AG08395 (cell line): Measurements from ENCODE around the gene CELF4.

Source experiments
- DNase-seq: peaks from one replicate; pipeline ENCODE4 v3.0.0; 2012; ENCODE audit warnings: mixed read lengths, low spot score

Gene CELF4

DNA sequence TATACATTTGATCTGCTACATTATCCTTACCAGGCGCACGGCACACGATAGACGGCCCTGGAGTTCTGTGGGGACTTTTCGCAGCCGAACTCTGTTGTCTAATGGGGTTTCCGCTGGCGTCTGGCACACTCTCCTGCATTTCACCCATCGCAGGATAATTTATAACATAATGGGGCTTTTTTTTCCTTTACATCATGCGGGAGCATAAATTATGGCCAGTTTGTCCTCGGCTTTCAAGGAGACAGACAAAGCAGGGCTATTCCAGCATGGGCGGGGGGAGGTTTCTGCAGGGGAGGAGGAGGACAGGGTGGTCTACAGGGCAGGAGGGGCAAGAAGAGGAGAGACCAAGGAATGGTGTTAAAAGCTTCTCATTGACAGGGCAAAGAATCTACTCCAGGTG lies 279.8 kb downstream of the CELF4 start:
- DNase-seq: no peak

DNA sequence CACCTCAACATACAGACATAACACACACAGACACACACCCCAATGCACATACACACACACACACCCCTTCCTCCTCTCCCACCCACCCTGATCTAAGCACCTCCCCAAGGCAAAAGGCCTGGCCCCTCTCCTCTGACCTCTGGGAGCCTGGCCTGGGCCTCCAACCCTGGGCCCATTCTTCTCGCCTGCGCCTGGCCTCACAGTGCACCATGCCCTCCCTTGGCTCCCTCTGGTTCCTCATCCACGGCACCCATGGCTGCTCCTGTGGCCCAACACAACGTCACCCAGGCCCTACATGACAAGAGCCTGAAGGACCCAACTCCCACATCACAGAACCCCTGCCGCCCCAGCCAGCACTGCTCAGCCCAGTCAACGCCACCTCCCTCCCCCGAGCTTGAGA lies 281.3 kb downstream of the CELF4 start:
- no peak for DNase-seq

DNA sequence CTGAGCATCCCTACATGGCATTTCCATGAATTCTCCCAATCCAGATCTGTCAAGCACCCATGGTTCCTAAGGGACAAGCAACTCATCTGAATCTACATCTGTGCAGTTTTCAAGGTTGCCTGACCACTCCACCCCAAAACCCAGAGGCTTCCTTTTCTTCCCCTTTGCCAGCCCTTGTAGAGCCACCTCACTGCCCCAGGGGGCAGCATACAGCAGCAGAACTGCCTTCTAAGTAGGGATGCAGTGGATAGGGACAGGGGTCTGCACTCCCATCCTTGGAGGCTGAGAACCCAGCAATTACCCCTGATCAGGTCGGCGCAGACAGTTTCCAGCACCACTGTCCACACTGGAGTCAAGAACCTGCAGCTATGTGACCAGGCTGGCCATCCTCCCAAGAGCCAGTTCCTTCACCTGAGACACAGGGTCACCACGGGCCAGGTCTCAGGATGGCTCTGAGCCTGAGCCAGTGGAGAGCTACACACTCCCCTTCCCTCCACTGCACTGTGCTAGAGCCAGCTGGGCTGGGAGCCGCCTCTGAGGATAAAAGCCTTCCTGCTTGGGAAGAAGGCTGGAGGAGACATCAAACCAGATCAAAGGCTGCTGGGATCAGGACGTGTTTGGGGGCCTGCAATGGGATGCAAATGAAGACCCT lies 283.1 kb downstream of the CELF4 start:
- DNase-seq: no peak

DNA sequence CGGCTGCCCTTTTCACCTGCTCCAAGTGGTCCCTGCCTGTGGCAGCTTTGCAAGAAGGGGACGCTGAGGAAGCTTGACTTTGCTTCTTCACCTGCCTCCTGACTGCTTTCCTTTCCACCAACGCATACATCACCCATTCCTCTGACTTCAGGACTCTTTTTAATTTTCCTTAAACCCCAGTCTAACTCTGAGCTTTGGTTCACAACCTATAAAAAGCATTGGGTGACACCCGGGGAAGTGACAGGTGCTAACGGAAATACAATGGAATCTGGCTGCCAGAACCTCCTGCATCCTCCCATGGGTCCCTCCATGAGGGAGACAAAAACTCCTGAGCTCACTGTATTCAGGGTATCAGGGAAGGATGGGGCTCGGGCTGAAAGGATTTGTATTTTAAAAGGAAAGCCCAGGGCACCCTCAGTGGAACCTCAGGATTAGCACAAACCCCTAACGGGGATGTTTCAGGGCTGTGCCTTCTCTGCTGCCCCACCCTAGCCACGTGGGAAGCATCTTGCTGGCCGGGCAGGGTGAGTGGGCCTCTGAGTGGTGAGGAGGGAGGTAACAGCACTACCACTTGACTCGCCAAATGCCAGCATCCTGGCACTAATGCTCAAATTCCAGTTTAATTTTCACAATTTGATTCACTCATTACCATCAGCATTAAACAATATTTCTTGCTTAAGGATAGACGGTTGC lies 284.8 kb downstream of the CELF4 start:
- DNase-seq: no peak

DNA sequence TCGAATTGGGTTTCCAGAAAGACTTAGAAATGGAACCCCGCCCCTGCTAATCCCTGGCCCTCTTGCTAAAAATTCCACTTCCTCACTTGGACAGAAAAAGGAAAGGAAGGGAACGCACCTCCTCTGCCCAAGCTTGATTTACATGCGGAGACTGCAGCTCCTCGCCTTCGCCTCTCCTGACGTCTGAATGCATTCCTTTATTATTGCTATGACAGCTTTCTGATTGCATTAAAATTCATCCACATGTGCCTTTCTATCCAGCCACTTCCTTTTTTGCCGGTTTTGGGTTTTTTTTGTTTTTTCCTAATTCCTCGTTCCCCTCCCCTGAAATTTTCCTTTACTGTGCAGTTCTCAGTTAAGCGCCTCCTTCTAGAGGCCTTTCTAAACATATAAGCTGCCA lies 287.8 kb downstream of the CELF4 start:
- DNase-seq: no peak

DNA sequence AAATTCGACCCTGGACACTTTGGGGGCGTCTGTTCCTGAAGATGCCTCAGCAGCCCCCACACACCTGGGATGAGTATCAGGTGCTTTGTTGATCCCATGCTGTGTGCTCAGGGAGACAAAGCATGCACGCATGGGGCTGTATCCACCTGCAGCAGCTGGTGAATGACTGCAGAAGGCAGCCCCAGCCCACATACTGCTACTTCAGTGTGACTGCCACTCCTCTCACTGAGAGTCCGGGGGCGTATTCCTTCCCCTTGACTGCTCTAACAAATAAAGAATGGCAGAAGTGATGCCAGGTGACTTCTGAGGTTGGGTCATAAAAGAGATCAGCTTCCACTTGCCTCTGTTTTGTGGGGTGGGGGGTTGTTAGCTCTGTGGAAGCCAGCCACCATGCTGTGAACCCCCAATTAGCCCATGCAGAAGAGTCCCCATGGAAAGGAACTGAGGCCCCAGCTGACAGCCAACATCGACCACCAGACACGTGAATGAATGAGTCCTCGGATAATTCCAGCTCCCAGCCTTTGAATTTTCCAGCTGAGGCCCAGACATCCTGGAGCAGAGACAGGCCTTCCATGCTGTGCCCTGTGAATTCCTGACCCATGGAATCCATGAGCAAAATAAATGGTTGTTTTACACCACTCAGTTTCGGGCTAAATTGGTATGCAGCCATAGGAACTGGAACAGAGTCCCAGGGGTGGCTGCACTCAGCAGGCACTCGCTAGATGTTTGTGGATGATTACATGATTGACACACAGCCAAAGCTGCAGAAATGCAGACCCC lies 289.3 kb downstream of the CELF4 start:
- no peak for DNase-seq

DNA sequence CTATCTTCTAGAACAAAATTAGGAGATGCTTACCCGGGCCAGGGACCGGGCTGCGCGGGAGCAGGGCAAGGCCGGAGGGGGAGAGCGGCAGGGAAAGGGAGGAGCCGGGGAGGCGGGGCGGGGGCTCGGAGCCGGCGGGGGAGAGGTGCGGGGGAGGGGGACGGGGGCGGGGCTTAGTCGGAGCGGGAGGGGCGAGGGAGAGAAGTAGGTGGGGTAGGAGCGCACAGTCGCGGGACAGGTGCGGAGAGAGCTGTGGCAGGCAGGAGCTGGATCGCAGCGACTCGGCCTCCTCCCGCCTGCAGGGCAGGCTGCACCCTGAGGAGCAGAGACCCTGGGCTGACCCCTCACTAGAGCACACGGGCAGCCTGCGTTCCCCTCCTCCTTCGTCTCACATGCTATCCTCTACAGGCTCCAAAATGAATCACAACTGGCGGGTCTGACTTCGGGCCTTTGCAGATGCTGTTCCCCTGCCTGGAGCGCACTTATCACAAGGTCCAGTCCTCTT lies 290.3 kb downstream of the CELF4 start:
- DNase-seq: no peak

DNA sequence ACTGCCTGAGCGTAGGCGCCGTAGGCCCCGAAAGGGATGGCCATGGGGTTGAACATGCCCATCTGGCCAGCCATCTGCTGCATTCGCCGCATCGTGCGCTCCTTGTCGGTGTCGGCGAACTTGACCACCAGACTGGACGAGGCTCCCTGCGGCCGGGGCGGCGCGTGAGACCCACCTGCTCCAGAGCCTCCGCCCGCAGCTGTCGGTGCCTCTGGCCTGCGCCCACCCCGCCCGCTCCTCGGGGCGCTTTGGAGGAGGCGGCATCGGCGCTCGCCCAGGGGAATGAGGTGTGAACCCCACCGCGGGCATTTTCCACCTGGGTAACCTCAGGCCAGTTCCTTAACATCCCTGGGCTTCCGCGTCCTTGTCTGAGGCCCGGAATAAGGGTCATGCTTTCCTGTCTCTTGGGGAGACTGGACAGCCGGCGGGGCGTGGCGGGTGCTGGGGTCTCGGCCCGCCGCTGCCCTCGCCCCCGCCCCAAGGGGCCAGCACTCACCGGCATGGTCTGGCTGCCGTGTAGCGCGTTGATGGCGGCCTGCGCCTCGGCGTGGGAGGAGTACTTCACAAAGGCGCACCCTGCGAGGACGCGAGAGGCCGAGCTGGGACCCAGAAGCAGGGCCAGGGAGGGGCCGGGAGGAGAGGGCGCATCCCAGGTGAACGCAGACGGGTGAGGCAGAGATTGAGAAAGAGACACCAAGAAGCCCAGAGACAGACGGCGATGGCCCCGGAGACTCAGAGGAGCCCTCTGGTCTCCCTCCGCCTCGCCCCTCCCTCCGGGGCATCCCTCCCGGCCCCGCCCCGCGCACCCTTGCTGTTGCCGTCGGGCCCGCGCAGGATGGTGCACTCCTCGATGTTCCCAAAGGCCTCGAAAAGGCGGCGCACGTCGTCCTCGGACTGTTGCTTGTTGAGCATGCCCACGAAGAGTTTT lies 291.0 kb downstream of the CELF4 start:
- no peak for DNase-seq

DNA sequence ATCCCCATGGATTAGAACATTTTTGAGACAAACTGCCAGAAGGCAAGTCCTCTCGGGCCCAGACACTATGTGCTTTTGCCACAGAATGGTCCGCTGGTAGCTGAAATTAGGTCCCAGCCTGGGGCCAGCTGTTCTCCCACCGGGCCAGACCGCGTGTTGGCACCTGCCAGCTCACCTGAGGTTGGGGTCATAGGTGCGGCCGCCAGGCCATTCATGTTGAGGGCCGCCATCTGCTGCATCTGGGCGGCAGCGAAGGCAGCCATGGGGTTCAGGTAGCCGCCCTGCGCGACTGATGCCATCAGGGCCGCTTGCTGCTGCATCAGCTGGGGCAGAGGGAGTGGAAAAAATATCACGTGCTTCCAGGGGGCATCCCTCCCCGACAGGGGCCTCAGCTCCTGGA lies 292.8 kb downstream of the CELF4 start:
- no peak for DNase-seq

DNA sequence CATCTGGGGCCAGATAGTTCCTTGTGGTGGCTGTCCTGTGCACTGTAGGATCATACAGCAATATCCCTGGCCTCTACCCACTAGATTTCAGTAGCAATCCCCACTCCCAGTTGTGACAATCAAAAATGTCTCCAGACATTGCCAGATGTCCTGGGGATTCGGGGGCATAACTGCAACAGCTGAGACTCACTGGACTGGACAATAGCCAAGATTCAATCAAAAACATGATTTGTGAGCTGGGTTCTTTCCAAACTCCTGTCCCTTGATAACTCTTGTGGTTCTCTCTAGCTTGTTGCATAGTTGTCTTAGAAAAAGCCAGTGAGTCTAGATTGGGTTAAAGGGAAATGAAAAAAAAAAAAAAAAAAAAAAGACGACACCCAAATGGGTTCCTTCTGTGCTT lies 293.4 kb downstream of the CELF4 start:
- DNase-seq: no peak

DNA sequence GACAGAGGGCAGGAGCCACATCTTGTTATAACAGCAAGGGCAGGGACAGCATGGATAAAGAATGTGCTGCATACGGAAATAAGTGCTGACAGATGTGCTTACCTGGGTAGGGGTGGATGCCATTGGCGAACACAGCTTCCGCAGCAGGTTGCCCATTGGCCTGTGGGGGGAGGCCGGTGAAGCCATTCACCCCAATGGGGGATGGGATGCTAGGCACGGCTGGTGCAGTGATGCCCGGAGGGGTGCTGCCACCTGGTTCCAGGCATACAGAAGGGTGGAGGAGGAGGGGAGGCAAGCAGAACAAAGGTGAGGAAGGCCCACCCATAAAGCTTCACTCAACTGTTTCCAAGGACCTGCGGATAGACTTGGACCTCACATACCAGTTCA lies 294.9 kb downstream of the CELF4 start:
- no peak for DNase-seq

DNA sequence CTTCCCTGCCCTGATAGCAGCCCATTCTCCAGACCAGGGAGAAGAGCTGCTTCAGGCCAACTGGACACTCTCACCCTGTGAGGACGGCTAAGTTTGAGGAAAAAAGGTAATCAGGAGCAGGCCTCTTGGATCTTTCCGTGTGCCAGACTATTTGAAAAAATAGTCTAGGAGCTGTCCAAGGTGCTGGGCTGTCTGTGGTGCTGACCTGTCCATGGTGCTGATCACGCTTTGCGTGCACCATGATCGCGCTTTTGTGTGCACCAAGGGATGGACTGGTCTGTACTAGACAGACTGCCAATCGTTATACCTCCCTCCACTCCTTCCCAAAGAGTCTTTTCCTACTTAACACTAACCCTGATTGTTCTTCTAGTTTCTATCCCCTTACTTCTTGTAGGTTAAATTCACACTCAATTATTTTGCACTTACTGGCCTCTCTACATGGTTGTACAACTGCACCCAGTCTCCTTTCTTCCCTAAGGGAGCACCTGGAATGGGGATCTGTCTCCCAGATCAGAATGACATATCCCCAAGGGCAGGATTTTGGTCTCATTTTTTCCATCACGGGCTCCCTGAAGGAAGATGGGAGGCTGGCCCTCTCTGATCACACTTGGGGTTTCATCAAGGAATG lies 295.4 kb downstream of the CELF4 start:
- DNase-seq: peak; percentile 56

DNA sequence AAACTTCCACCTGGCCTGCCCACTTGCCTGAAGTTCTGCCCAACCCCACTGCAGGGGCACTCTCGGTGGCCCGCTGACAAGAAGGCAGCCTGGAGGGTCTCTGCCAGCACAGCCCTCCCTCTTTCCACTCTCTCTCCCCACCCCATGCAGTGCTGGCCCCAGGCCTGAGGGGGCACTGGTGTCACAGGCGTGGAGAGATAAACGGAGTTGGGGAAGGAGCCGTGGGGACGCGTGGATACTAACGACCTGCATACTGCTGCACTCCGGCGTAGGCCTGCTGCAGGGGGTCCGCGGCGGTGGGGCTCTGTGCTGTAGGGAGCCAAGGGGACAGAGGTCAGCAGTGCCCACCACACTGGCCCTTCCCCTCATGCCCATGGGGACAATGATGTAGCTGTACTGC lies 299.3 kb downstream of the CELF4 start:
- DNase-seq: no peak

DNA sequence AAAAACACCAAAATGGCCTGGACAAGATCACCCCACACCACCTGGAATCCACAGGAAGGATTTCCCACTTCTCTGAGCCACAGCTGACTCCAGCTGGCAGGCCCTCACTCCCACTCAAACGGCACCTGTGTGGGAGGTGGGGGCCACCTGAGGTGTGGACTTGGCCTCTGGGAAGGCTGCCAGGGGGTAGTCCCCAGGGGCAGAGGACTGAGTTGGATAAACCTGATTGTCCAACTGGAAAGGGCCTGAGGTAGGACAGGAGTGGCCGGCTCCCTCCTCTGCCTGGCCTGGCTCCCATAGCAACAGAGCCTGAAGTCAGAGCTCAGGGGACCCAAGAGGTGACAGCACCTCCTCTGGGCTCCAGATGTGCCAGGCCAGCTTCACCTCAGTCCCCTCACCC lies 300.2 kb downstream of the CELF4 start:
- no peak for DNase-seq

DNA sequence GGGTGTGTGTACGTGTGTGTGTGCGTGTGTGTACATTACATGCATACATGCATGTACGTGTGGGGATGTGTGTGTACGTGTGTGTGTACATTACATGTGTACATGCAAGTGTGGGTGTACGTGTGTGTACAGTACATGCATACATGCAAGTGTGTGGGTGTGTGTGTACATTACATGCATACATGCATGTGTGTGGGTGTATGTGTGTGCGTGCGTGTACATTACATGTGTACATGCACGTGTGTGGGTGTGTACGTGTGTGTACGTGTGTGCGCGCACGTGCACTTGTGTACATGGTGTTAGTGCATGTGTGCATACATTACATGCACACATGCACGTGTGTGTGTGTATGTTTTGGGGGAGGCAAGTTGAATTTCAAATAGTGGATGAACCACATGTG lies 300.6 kb downstream of the CELF4 start:
- no peak for DNase-seq

DNA sequence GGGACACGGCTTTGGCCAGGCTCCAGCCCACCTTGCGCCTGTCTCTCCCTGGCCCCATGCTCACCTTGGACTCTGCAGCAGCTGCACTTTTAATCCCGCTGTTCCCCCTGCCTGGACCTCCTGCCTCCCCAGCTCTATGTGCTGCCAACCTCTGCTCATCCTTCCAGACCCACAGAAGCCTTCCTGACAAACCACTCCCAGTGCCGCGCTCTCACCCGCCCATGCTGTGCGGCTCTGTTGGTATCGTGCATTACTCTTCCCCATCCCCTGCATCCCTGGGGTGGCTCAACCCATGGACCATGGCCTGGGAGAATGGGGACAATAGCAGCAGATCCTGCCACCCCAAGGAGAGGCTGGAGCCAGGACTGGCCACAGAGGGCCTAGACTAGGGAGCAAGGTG lies 303.6 kb downstream of the CELF4 start:
- DNase-seq: no peak

DNA sequence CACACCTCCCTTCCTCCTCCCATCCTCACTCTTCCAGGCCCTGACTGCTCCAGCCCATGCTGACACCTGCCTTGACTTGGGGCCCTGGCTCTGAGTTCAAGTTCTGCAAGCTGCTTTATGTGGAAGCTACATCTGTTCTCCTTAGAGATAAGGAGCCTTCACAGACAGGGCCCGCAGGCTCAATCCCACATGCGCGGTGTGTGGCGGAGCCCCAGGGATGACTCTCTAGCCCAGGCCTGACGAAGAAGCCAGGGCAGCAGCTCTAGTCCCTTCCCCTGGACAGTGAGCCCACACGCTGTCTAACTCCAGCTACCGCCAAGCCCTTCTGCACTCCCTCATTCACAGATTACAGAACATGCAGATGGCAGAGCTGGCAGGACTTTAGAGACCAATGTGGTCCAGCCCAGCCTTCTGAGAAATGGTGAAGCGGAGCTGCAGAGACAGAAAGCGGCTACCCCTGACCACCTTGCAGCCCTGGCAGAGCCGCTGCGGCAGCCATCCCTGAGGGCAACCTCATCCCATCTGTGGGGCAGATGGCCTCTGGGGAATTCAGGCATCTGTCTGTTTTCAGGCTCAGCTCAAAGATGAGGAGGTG lies 304.3 kb downstream of the CELF4 start:
- no peak for DNase-seq

DNA sequence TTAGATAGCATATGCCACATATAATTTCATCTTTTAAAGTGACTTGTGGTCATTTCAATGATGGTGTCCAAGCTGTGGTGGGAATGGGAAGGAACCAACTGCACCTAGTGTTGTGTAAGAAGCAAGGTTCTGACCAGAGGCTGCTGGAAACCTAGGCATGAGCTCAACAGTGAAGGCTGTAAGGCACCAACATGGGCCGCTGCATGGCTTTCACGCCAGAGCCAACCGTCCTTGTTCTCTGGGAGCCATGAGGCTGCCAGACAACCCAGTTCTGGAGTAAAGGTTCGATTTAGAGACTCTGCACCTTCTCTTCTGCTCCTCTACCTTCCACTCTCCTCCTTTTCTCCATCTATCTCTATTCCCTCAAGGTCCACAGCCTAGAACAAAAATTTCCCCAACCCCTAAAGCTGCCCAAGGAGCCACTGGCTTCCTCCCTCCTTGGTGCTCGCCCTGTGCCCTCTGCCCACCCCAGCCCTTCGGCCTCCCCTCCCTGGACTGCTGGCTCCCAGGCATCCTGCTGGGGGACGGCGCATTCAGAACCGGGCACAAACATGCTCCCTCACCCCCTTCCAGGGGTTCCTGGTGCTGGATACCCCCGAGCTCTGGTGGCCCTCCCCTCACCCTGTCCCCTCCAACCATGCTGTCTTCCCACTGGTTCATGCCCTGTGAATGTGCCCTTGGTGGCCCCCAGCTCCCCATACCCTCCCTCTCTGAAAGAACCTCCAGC lies 305.1 kb downstream of the CELF4 start:
- DNase-seq: no peak

DNA sequence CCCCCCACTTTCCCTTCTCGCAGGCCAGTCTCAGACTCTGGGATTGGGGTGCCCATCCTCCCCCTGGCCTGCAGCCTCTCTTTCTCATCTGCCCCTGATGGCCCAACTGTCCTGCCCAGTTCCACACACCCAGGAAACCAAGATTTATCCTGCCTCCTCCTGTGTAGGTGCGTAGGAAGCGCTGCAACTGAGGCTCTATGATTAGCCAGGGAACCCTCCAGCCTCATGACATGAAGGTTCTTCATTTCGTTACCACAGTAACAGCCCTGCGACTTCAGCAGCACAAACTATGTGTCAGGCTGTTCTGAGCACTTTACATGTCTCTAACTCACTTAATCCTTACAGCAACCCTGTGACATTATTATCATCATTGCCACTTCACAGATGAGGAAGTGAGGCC lies 305.9 kb downstream of the CELF4 start:
- DNase-seq: no peak

DNA sequence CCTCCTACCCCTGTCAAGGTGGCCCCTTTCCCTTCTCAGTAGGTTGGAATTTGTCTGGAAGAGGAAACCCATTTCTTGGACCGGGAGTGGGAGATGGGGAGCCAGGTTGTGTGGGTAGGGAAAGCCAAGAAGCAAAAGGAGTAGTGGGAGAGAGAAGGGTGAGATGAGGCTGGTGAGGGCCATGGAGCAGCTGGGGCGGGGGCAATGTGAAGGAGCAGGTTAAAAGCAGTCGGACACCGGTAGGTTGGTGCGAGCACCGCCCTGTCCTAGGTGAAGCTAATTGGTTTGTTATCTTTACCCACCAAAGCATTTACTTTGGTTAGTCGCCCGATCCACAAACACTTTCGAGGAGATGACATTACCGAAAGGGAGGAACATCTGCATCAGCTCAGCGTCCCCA lies 306.8 kb downstream of the CELF4 start:
- no peak for DNase-seq

DNA sequence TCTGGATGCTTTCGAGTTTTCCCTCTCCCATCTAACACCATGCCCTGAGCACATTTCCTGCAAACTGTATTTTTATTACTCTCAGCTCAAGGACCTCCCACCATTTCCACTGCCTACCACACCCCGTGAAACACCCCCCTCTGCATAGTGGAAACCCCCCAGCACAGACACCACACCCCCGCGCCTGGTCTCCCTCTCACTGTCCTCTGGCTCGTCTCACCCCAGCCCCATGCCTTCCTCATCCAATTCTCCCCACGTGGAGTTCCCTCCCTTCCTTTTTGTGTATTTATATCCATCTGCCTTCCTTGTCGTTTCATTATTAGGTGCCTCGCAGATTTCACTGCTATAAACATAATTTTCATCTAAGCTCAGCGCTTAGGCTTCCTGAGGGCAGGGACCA lies 307.5 kb downstream of the CELF4 start:
- no peak for DNase-seq
